ENCODE results near the gene MC4R. TPM values are rescaled to one million over a fixed set of nuclear protein-coding genes. Genes with fewer than 3 reads are reported as not detected.

Gene MC4R
- total RNA-seq, 2 donors from 2014 or later: not detected

- 54% methylated on average over 1 of the region's 1 CpG for WGBS
- Histone ChIP-seq H3K27me3 (replicated peaks; ENCODE audit: insufficient read depth) (no peaks in the 10 kb centered on the region), H3K27ac (no peak overlapping the region), H3K4me3 (no peak overlapping the region), H3K9me3 (no peaks in the 10 kb centered on the region), H3K4me1 (replicated peaks) (no peaks in the 10 kb centered on the region), H3K36me3 (no peaks in the 10 kb centered on the region)
- TF ChIP-seq POLR2AphosphoS5 (IDR thresholded peaks at IDR 0.05): no peak
- no peak for TF ChIP-seq CTCF (IDR thresholded peaks at IDR 0.05)
- TF ChIP-seq POLR2A (IDR thresholded peaks at IDR 0.05): no peak
- intact Hi-C loops (cut with DNase I): no loop called here
- no peak for DNase-seq (ENCODE audit: low spot score)
These were observed 14.1 kb downstream of the MC4R start for GRCh38 chr18:60358516-60358915.

- Histone ChIP-seq H3K36me3 (no peaks in the 10 kb centered on the region), H3K9me3 (no peaks in the 10 kb centered on the region), H3K4me1 (replicated peaks) (no peaks in the 10 kb centered on the region), H3K27ac (no peak overlapping the region), H3K4me3 (no peak overlapping the region), H3K27me3 (replicated peaks; ENCODE audit: insufficient read depth) (no peaks in the 10 kb centered on the region)
- WGBS: 68% methylated on average over 3 of the region's 3 CpGs
- no peak for TF ChIP-seq POLR2AphosphoS5 (IDR thresholded peaks at IDR 0.05)
- no peak for TF ChIP-seq CTCF (IDR thresholded peaks at IDR 0.05)
- no peak for TF ChIP-seq POLR2A (IDR thresholded peaks at IDR 0.05)
- intact Hi-C loops (cut with DNase I): no loop called here
- no peak for DNase-seq (ENCODE audit: low spot score)
These were observed 21.6 kb downstream of the MC4R start for GRCh38 chr18:60350941-60351340.

GRCh38 chr18:60350150-60350549, 22.4 kb downstream of the MC4R start:
- WGBS: 71% methylated on average over 1 of the region's 1 CpG
- Histone ChIP-seq H3K27me3 (replicated peaks; ENCODE audit: insufficient read depth) (no peaks in the 10 kb centered on the region), H3K9me3 (no peaks in the 10 kb centered on the region), H3K4me3 (no peak overlapping the region), H3K27ac (no peak overlapping the region), H3K36me3 (no peaks in the 10 kb centered on the region), H3K4me1 (replicated peaks) (no peaks in the 10 kb centered on the region)
- no peak for TF ChIP-seq POLR2AphosphoS5 (IDR thresholded peaks at IDR 0.05)
- TF ChIP-seq CTCF (IDR thresholded peaks at IDR 0.05): no peak
- TF ChIP-seq POLR2A (IDR thresholded peaks at IDR 0.05): no peak
- DNase-seq (ENCODE audit: low spot score): no peak
- intact Hi-C loops (cut with DNase I): no loop called here

GRCh38 chr18:60347526-60348045, 25.0 kb downstream of the MC4R start:
- Histone ChIP-seq H3K4me3 (no peak overlapping the region), H3K27ac (no peak overlapping the region), H3K4me1 (replicated peaks) (no peaks in the 10 kb centered on the region), H3K9me3 (no peaks in the 10 kb centered on the region), H3K27me3 (replicated peaks; ENCODE audit: insufficient read depth) (no peaks in the 10 kb centered on the region), H3K36me3 (no peaks in the 10 kb centered on the region)
- 92% methylated on average over 4 of the region's 4 CpGs for WGBS
- intact Hi-C loops (cut with DNase I): no loop called here
- TF ChIP-seq POLR2A (IDR thresholded peaks at IDR 0.05) (no peak), CTCF (IDR thresholded peaks at IDR 0.05) (no peak), POLR2AphosphoS5 (IDR thresholded peaks at IDR 0.05) (no peak)
- DNase-seq (ENCODE audit: low spot score): no peak

GRCh38 chr18:60339018-60339417, 33.6 kb downstream of the MC4R start:
- H3K36me3 ChIP-seq: no peaks in the 10 kb centered on the region
- intact Hi-C loops (cut with DNase I): loop anchor here (10.0 kb wide), 1 partner anchor 64 kb away; no protein-coding TSS in a partner anchor
- DNase-seq (ENCODE audit: low spot score): no peak
- 56% methylated on average over 1 of the region's 1 CpG for WGBS
- TF ChIP-seq CTCF (IDR thresholded peaks at IDR 0.05) (no peak), POLR2A (IDR thresholded peaks at IDR 0.05) (no peak), POLR2AphosphoS5 (IDR thresholded peaks at IDR 0.05) (no peak)
- H3K27me3 ChIP-seq (replicated peaks; ENCODE audit: insufficient read depth): no peaks in the 10 kb centered on the region
- H3K4me3 ChIP-seq: no peak overlapping the region
- H3K9me3 ChIP-seq: no peaks in the 10 kb centered on the region
- no peak overlapping the region for H3K27ac ChIP-seq
- H3K4me1 ChIP-seq (replicated peaks): no peaks in the 10 kb centered on the region
